Measurements from ENCODE around the gene CMPK2.

The CMPK2 gene

DNA sequence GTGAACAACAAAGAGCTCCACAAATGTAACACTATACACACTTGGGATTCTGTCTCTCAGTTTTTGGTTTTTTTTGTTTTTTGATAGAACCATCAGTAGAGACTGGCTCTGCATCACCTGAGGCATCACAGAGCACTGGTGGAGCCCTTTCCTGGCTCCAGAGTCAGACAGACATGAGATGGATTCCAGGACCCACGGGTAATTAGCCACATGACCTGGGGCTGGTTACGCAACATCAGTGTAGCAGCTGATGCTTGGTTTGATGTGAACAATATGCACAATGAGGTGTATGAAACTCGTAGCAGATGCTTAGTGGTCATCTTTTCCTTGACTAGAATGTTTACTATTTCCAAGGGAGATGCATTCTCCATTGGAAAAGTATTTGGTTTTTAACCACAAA lies 40.7 kb downstream of the CMPK2 start:
- DNase-seq = no peak
- Mint-ChIP-seq H3K9me3 (peaks cover 1% of the 10 kb centered on the region), H3K36me3 (peaks cover 3% of the 10 kb centered on the region), H3K4me1 (peaks cover 12% of the 10 kb centered on the region), H3K27me3 (peaks cover 11% of the 10 kb centered on the region), H3K4me3 (no peak overlapping the region), H3K27ac (no peak overlapping the region)
- CTCF ChIA-PET = interaction anchor here (0.6 to 2.9 kb wide), 5 partner anchors 40 to 1883 kb away, joined by 3 to 25 read pairs (median 4); no protein-coding TSS in a partner anchor

- CTCF ChIA-PET = interaction anchor here (0.6 kb wide), 1 partner anchor 1314 kb away, joined by 3 read pairs; no protein-coding TSS in a partner anchor
- Mint-ChIP-seq H3K27ac (no peak overlapping the region), H3K9me3 (no peaks in the 10 kb centered on the region), H3K36me3 (no peaks in the 10 kb centered on the region), H3K4me1 (peaks cover 11% of the 10 kb centered on the region), H3K4me3 (no peak overlapping the region), H3K27me3 (peaks cover 12% of the 10 kb centered on the region)
- DNase-seq = no peak
Observed at GRCh38 chr2:6823111-6823510, 42.6 kb downstream of the CMPK2 start.

- Mint-ChIP-seq H3K36me3 (no peaks in the 10 kb centered on the region), H3K9me3 (no peaks in the 10 kb centered on the region), H3K27me3 (peaks cover 16% of the 10 kb centered on the region), H3K27ac (no peak overlapping the region), H3K4me1 (peaks cover 8% of the 10 kb centered on the region), H3K4me3 (no peak overlapping the region)
- CTCF ChIA-PET = no interaction called here
- no peak for DNase-seq
Observed at GRCh38 chr2:6822406-6822805, 43.3 kb downstream of the CMPK2 start.

- CTCF ChIA-PET = interaction anchor here (0.9 kb wide), 1 partner anchor 48 kb away, joined by 3 read pairs; no protein-coding TSS in a partner anchor
- Mint-ChIP-seq H3K4me1 (no peaks in the 10 kb centered on the region), H3K4me3 (no peak overlapping the region), H3K27me3 (peaks cover 24% of the 10 kb centered on the region), H3K9me3 (no peaks in the 10 kb centered on the region), H3K27ac (no peak overlapping the region), H3K36me3 (no peaks in the 10 kb centered on the region)
- no peak for DNase-seq
Observed at GRCh38 chr2:6820903-6821584, 44.7 kb downstream of the CMPK2 start.

DNA sequence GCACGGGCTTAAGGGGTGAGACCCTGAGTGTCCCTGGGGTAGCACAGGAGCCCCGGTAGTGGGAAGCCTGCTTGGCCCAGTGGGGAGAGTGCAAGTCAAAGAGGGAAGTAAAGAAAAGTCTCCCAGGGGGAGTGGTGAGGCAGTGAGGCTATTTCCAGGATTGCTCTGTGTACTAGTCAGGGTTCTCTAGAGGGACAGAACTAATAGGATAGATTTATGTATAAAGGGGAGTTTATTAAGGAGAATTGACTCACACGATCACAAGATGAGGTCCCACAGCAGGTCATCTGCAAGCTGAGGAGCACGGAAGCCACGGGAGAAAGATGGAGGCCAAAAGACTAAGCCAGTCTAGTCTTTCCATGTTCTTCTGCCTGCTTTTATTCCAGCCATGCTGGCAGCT lies 45.5 kb downstream of the CMPK2 start:
- Mint-ChIP-seq H3K27me3 (peaks cover 24% of the 10 kb centered on the region), H3K36me3 (no peaks in the 10 kb centered on the region), H3K4me3 (no peak overlapping the region), H3K9me3 (no peaks in the 10 kb centered on the region), H3K4me1 (no peaks in the 10 kb centered on the region), H3K27ac (no peak overlapping the region)
- DNase-seq = no peak
- CTCF ChIA-PET = no interaction called here

- Mint-ChIP-seq H3K4me3 (no peak overlapping the region), H3K36me3 (no peaks in the 10 kb centered on the region), H3K4me1 (no peaks in the 10 kb centered on the region), H3K9me3 (no peaks in the 10 kb centered on the region), H3K27ac (no peak overlapping the region), H3K27me3 (peaks cover 24% of the 10 kb centered on the region)
- no peak for DNase-seq
- CTCF ChIA-PET = no interaction called here
Observed at GRCh38 chr2:6819668-6820067, 46.0 kb downstream of the CMPK2 start.

DNA sequence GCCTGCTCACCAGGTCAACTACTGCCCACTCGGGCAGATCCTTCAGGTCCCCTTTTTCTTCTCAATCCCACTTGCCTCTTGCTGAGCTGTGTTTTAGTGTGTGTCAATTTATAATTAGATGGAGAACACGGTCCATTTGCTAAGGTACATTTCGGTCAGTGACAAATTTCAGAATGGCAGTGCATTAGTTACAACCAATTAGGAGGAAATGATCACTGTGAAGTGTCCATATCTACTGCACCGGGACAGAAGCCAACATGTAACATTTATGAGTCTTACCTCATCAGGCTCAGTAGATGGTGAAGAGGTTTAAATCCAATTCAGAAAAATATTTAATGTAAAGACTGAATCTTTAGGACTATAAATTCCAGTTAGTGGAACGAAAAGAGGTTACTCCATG lies 47.7 kb downstream of the CMPK2 start:
- Mint-ChIP-seq H3K4me3 (no peak overlapping the region), H3K9me3 (no peaks in the 10 kb centered on the region), H3K36me3 (no peaks in the 10 kb centered on the region), H3K27ac (no peak overlapping the region), H3K4me1 (no peaks in the 10 kb centered on the region), H3K27me3 (peaks cover 36% of the 10 kb centered on the region)
- CTCF ChIA-PET = interaction anchor here (1.4 kb wide), 1 partner anchor 45 kb away, joined by 3 read pairs; no protein-coding TSS in a partner anchor
- no peak for DNase-seq

DNA sequence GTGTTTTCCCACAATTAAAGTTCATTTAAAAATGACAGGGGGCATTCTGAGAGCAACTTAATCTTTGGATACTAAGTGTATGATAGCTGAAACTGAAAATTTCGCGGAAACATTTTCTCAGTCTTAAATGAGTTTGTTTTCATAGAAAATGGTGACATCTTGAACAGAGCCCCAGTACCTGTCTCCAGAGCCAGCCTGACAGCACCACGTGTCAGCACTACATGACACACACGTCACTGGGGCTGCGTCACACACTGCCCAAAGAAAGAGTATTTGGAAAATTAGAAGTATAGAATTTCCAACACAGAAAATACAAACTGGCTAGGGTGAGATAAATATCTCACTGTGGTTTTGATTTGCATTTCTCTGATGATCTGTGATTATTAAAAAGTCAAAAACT lies 50.8 kb downstream of the CMPK2 start:
- Mint-ChIP-seq H3K4me1 (no peaks in the 10 kb centered on the region), H3K4me3 (no peak overlapping the region), H3K9me3 (no peaks in the 10 kb centered on the region), H3K27ac (no peak overlapping the region), H3K36me3 (no peaks in the 10 kb centered on the region), H3K27me3 (peaks cover 23% of the 10 kb centered on the region)
- DNase-seq = no peak
- CTCF ChIA-PET = no interaction called here

- no peaks in the 10 kb centered on the region for H3K4me1 Mint-ChIP-seq
- no peaks in the 10 kb centered on the region for H3K9me3 Mint-ChIP-seq
- no peak overlapping the region for H3K27ac Mint-ChIP-seq
- no peak for DNase-seq
- H3K36me3 Mint-ChIP-seq = no peaks in the 10 kb centered on the region
- peaks cover 23% of the 10 kb centered on the region for H3K27me3 Mint-ChIP-seq
- CTCF ChIA-PET = no interaction called here
- H3K4me3 Mint-ChIP-seq = no peak overlapping the region
Observed at GRCh38 chr2:6814312-6814711, 51.4 kb downstream of the CMPK2 start.

DNA sequence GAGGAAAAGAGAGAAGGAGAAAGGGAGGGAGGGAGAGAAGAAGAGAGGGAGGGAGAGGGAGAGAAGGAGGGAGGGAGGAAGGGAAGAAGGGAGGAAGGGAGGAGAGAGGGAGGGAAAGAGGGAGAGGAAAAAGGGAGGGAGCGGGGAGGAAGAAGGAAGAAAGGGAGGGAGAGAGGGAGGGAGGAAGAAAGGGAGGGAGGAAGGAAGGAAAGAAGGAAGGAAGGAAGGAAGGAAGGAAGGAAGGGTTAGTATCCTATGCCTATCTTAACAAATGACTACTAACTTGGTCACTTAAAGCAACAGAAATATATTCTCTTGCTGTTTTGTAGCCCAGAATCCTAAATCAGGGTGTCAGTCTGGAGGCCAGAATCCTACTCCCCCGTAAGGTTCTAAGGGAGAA lies 52.1 kb downstream of the CMPK2 start:
- Mint-ChIP-seq H3K9me3 (no peaks in the 10 kb centered on the region), H3K4me3 (no peak overlapping the region), H3K4me1 (no peaks in the 10 kb centered on the region), H3K27ac (no peak overlapping the region), H3K36me3 (no peaks in the 10 kb centered on the region), H3K27me3 (peaks cover 28% of the 10 kb centered on the region)
- no peak for DNase-seq
- CTCF ChIA-PET = no interaction called here

DNA sequence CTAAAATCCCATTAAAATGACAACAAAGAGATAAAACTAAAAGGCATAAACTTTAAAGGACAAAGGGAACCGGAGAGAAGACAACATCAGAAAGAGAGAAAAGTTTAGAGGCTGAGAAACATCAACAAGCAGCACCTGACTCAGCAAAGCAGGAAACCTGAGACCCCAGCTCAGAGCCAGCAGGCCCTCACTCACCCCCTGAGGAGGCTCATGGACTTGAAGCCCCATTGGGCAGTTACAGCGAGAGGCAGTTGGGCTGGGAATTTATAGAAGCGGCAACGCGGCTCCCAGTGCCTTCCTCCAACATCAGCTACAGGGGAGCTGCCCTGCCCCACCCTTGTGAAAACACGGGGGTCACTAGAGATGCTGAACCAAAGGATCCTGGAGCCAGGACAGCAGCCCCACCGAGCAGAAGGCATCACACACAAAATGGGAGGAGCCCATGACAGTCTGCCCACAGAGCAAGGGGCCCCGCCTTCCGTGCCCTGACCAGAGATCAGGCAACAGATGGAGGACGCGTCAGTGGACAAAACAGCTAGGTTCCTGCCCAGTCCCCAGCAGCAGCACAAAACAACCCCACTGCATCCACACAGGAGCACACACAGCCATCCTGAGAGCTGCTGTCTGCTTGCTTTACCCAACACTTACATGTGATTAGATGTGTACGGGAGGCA lies 52.7 kb downstream of the CMPK2 start:
- no peak overlapping the region for H3K27ac Mint-ChIP-seq
- CTCF ChIA-PET = no interaction called here
- no peaks in the 10 kb centered on the region for H3K9me3 Mint-ChIP-seq
- DNase-seq = no peak
- no peaks in the 10 kb centered on the region for H3K4me1 Mint-ChIP-seq
- H3K4me3 Mint-ChIP-seq = no peak overlapping the region
- peaks cover 28% of the 10 kb centered on the region for H3K27me3 Mint-ChIP-seq
- H3K36me3 Mint-ChIP-seq = no peaks in the 10 kb centered on the region

DNA sequence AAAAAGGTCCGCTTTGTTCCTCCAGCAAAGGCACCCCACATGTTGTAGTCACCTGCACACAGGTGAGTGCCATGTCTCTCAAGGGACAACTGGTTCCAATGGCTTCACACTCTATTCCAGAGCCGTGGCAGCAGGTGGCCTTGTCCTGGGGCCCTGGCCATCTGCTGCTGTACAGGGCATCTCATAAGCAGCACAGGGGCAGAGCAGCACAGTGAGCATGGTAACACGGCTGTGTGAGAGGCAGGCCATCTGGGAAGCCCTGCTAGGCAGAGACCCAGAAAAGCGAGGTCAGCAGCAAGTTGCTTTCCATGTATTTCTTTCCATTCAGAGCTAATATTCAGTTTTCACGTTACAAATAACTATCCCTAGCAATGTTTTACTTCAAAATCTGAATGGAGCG lies 54.7 kb downstream of the CMPK2 start:
- no peak for DNase-seq
- Mint-ChIP-seq H3K4me1 (no peaks in the 10 kb centered on the region), H3K4me3 (no peak overlapping the region), H3K9me3 (no peaks in the 10 kb centered on the region), H3K36me3 (no peaks in the 10 kb centered on the region), H3K27ac (no peak overlapping the region), H3K27me3 (peaks cover 24% of the 10 kb centered on the region)
- CTCF ChIA-PET = no interaction called here

DNA sequence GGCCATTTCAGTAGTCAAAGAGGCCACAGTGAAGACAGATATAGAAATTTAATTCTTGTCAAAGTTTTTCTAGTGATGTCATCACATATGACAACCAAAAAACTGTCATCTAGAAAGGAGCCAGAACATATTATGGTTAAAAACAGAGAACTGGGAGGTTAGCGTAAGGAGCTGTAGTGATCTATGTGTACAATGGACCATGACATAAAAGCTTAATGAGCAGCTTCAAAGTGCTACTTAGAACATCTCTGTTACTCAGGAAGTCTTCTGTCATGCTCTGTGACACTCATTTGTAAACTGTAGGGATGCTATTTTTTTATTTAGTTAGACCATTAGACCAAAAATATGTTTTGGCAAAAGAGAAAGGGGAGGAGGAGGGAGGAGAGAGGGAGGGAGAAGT lies 57.3 kb downstream of the CMPK2 start:
- no peaks in the 10 kb centered on the region for H3K4me1 Mint-ChIP-seq
- CTCF ChIA-PET = no interaction called here
- no peaks in the 10 kb centered on the region for H3K9me3 Mint-ChIP-seq
- DNase-seq = no peak
- no peaks in the 10 kb centered on the region for H3K36me3 Mint-ChIP-seq
- peaks cover 27% of the 10 kb centered on the region for H3K27me3 Mint-ChIP-seq
- H3K4me3 Mint-ChIP-seq = no peak overlapping the region
- no peak overlapping the region for H3K27ac Mint-ChIP-seq

- H3K36me3 Mint-ChIP-seq = no peaks in the 10 kb centered on the region
- H3K9me3 Mint-ChIP-seq = no peaks in the 10 kb centered on the region
- peaks cover 40% of the 10 kb centered on the region for H3K27me3 Mint-ChIP-seq
- H3K27ac Mint-ChIP-seq = no peak overlapping the region
- CTCF ChIA-PET = no interaction called here
- no peak overlapping the region for H3K4me3 Mint-ChIP-seq
- DNase-seq = no peak
- no peaks in the 10 kb centered on the region for H3K4me1 Mint-ChIP-seq
Observed at GRCh38 chr2:6806604-6807003, 59.1 kb downstream of the CMPK2 start.

- CTCF ChIA-PET = no interaction called here
- Mint-ChIP-seq H3K27me3 (peaks cover 31% of the 10 kb centered on the region), H3K27ac (no peak overlapping the region), H3K4me3 (no peak overlapping the region), H3K4me1 (no peaks in the 10 kb centered on the region), H3K9me3 (no peaks in the 10 kb centered on the region), H3K36me3 (no peaks in the 10 kb centered on the region)
- no peak for DNase-seq
Observed at GRCh38 chr2:6800553-6800952, 65.2 kb downstream of the CMPK2 start.
